PC-3 (cell line): Measurements from ENCODE around the gene EMILIN2. TPM values are rescaled to one million over a fixed set of nuclear protein-coding genes. Genes with fewer than 3 reads are reported as not detected.
A peak's percentile ranks its signal among the peaks of the same experiment; 100 is the strongest.

Experiments
- ATAC-seq: fragments of 200-7000 bp; cut with Tn5 transposase; 2 replicates; pipeline ENCODE4 v1.9.1; 2020; ENCODE audit warnings: mild to moderate bottlenecking, moderate library complexity
- BruUV-seq: library from RNA; stranded (reverse); fragments of 400-500 nt; replicated peaks from 2 replicates; lab custom pipeline; 2021; lab: Mats Ljungman, UMichigan
- CTCF ChIA-PET: fragments of 300-600 bp; sonication (Branson Sonifier 250); formaldehyde crosslinking; loops from one replicate; lab custom pipeline; 2022; ENCODE audit warnings: antibody characterized with exemption; lab: Charles Lee
- POLR2A ChIA-PET: fragments of 300-600 bp; sonication (Branson Sonifier 250); formaldehyde crosslinking; loops from one replicate; lab custom pipeline; 2022; ENCODE audit warnings: antibody characterized with exemption; ENCODE audit not compliant: unreplicated experiment; lab: Charles Lee
- DNase-seq: peaks from one replicate; pipeline ENCODE4 v3.0.0-alpha.2; 2015
- H2AFZ ChIP-seq: fragments of 300-600 bp; sonication (generic); 2 replicates; pipeline ENCODE4 v1.6.0; 2016; ENCODE audit warnings: antibody characterized with exemption, low read length
- H3F3A ChIP-seq: fragments of 300-600 bp; sonication (generic); one replicate; pipeline ENCODE4 v1.6.0; 2017; ENCODE audit warnings: antibody characterized with exemption, low read length, control low read depth, mild to moderate bottlenecking; ENCODE audit not compliant: unreplicated experiment
- H3K27ac ChIP-seq: fragments of 300-600 bp; sonication (generic); 2 replicates; pipeline ENCODE4 v1.5.1; 2016; ENCODE audit warnings: mild to moderate bottlenecking, low read length
- H3K27me3 ChIP-seq: fragments of 300-600 bp; sonication (generic); 2 replicates; pipeline ENCODE4 v1.6.1; 2016; ENCODE audit warnings: low read length, mixed read lengths
- H3K36me3 ChIP-seq: fragments of 300-600 bp; sonication (generic); 2 replicates; pipeline ENCODE4 v1.6.1; 2016; ENCODE audit warnings: low read depth, mixed run types, low read length, mixed read lengths
- H3K4me1 ChIP-seq: fragments of 300-600 bp; sonication (generic); 2 replicates; pipeline ENCODE4 v1.5.1; 2016; ENCODE audit warnings: low read length; ENCODE audit not compliant: insufficient read depth
- H3K4me2 ChIP-seq: fragments of 300-600 bp; sonication (generic); 2 replicates; pipeline ENCODE4 v1.6.0; 2016; ENCODE audit warnings: low read length
- H3K4me3 ChIP-seq: fragments of 300-600 bp; sonication (generic); 2 replicates; pipeline ENCODE4 v1.5.1; 2016; ENCODE audit warnings: mild to moderate bottlenecking, low read length, mixed read lengths
- H3K79me2 ChIP-seq: fragments of 300-600 bp; sonication (generic); 2 replicates; pipeline ENCODE4 v1.6.1; 2017; ENCODE audit warnings: low read length, mixed read lengths
- H3K9ac ChIP-seq: fragments of 300-600 bp; sonication (generic); 2 replicates; pipeline ENCODE4 v1.6.0; 2016; ENCODE audit warnings: mild to moderate bottlenecking, low read length
- H3K9me2 ChIP-seq: fragments of 300-600 bp; sonication (generic); replicated peaks from 2 replicates; pipeline ENCODE4 v1.6.1; 2016; ENCODE audit warnings: mixed run types, low read length, mixed read lengths
- H3K9me3 ChIP-seq: fragments of 300-600 bp; sonication (generic); 2 replicates; pipeline ENCODE4 v1.6.1; 2016; ENCODE audit warnings: low read length, mixed read lengths
- H4K20me1 ChIP-seq: fragments of 300-600 bp; sonication (generic); 2 replicates; pipeline ENCODE4 v1.6.1; 2016; ENCODE audit warnings: low read length, mixed read lengths
- EZH2 ChIP-seq: fragments of 300-600 bp; sonication (generic); IDR thresholded peaks from one replicate; pipeline ENCODE4 v1.6.1; 2017; ENCODE audit warnings: antibody characterized with exemption, mild to moderate bottlenecking, low read length; ENCODE audit not compliant: unreplicated experiment
- EZH2phosphoT487 ChIP-seq: fragments of 300-600 bp; sonication (generic); IDR thresholded peaks from 2 replicates; pipeline ENCODE4 v1.6.1; 2018; ENCODE audit warnings: mild to moderate bottlenecking, antibody characterized with exemption, low read length, borderline replicate concordance
- intact Hi-C: fragments of 100-400 bp; cut with micrococcal nuclease; formaldehyde crosslinking; loops from 2 replicates; pipeline ENCODE4 v1.9.0; 2023
- total RNA-seq: library from RNA; depleted of rRNA; stranded (reverse); fragments of >200 nt; gene quantifications from 2 replicates; pipeline ENCODE4 v1.2.3, GENCODE V29; 2014
- TF ChIP-seq, protein P1 (sequence below): fragments of 300-600 bp; sonication (generic); conservative IDR thresholded peaks from 2 replicates; pipeline ENCODE4 v1.5.1; 2017; ENCODE audit warnings: antibody characterized with exemption, low read depth, mild to moderate bottlenecking, low read length

The EMILIN2 gene
- total RNA-seq, 1 experiment from 2014 or later = 17.1 TPM

DNA sequence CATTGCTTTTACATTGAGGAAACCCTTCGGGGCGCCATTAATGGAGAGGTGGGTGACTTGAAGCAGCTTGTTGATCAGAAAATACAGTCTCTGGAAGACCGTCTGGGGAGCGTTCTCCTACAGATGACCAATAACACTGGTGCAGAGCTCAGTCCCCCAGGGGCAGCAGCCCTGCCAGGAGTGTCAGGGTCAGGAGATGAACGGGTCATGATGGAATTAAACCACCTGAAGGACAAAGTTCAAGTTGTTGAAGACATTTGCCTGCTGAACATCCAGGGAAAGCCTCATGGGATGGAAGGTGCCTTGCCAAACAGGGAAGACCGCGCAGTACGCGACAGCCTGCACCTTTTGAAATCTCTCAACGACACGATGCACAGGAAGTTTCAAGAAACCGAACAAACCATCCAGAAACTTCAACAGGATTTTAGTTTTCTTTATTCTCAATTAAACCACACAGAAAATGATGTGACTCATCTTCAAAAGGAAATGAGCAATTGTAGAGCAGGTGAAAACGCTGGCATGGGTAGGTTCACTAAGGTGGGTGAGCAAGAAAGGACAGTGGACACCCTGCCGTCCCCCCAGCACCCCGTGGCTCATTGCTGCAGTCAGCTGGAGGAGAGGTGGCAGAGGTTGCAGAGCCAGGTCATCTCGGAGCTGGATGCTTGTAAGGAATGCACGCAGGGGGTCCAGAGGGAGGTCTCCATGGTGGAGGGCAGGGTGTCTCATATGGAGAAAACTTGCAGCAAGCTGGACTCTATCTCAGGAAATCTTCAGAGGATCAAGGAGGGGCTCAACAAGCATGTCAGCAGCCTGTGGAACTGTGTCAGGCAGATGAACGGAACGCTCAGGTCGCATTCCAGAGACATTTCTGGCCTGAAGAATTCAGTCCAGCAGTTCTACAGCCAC, 45.0 kb downstream of the EMILIN2 start:
- Histone ChIP-seq H3K36me3 (no peaks in the 10 kb centered on the region), H3F3A (no peaks in the 10 kb centered on the region), H2AFZ (no peak overlapping the region), H3K4me2 (no peak overlapping the region), H4K20me1 (no peaks in the 10 kb centered on the region), H3K9me3 (no peaks in the 10 kb centered on the region), H3K9ac (no peak overlapping the region), H3K27ac (no peak overlapping the region), H3K79me2 (no peaks in the 10 kb centered on the region), H3K9me2 (no peaks in the 10 kb centered on the region), H3K4me3 (no peak overlapping the region), H3K4me1 (peaks cover 9% of the 10 kb centered on the region), H3K27me3 (peaks cover 4% of the 10 kb centered on the region; the same call in 1 of the 2 replicates)
- no TSS peak for BruUV-seq
- peak; percentile 60 for ATAC-seq
- ChIA-PET POLR2A (interaction anchor here (0.6 kb wide), 1 partner anchor 275 kb away, joined by 4 read pairs; no protein-coding TSS in a partner anchor), CTCF (no interaction called here)
- no peak for TF ChIP-seq EZH2phosphoT487
- TF ChIP-seq EZH2 = no peak
- TF ChIP-seq, protein P1, sequence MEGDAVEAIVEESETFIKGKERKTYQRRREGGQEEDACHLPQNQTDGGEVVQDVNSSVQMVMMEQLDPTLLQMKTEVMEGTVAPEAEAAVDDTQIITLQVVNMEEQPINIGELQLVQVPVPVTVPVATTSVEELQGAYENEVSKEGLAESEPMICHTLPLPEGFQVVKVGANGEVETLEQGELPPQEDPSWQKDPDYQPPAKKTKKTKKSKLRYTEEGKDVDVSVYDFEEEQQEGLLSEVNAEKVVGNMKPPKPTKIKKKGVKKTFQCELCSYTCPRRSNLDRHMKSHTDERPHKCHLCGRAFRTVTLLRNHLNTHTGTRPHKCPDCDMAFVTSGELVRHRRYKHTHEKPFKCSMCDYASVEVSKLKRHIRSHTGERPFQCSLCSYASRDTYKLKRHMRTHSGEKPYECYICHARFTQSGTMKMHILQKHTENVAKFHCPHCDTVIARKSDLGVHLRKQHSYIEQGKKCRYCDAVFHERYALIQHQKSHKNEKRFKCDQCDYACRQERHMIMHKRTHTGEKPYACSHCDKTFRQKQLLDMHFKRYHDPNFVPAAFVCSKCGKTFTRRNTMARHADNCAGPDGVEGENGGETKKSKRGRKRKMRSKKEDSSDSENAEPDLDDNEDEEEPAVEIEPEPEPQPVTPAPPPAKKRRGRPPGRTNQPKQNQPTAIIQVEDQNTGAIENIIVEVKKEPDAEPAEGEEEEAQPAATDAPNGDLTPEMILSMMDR = no peak
- peak; percentile 7 for DNase-seq
- intact Hi-C loops = no loop called here

DNA sequence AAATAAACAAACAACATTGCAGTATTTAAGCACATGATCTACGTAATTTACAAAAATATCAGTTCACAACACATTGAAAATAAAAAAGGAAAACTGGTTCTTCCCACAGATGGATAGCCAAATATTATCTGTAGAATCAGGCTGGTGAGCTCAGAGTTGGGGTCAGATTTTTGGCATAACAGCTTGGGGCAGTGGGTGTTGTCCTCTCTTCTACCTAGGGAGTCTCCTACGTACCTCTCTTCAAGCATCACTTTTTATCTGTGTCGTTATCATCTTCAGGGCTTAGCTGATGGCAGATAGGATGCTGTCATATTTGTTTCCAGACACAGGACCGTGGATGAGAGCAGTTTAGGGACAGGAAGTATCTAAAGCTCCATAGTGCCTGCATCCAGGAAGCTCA, 46.2 kb downstream of the EMILIN2 start:
- Histone ChIP-seq H3K79me2 (no peaks in the 10 kb centered on the region), H3K4me2 (no peak overlapping the region), H3F3A (no peaks in the 10 kb centered on the region), H3K9me2 (no peaks in the 10 kb centered on the region), H3K27me3 (no peaks in the 10 kb centered on the region), H3K36me3 (no peaks in the 10 kb centered on the region), H3K4me1 (peaks cover 16% of the 10 kb centered on the region), H3K9ac (no peak overlapping the region), H3K4me3 (no peak overlapping the region), H2AFZ (no peak overlapping the region), H3K27ac (no peak overlapping the region), H4K20me1 (no peaks in the 10 kb centered on the region), H3K9me3 (no peaks in the 10 kb centered on the region)
- TF ChIP-seq EZH2 = no peak
- no peak for TF ChIP-seq EZH2phosphoT487
- TF ChIP-seq, protein P1 = no peak
- DNase-seq (no peak), ATAC-seq (no peak)
- intact Hi-C loops = no loop called here
- ChIA-PET POLR2A (no interaction called here), CTCF (no interaction called here)
- BruUV-seq = no TSS peak

DNA sequence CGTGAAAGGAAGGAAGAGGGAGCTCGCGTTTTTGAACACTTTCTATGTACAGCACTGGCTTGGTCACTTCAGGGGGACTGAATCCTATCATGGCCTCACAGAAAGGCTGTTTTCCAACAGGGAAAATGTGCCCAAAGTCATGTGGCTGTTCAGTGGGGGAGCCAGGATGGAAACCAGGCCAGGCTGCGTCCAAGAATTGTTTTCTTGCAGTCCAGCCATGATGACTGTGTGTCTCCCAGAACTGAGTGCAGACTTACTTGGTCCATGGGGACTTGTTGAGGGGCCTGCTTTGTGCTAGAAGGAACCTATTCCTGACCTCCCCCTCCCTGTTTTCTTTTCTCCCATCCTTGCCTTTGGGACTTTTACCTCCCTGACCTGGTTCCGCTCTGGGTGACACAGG, 46.9 kb downstream of the EMILIN2 start:
- H3K36me3 ChIP-seq = no peaks in the 10 kb centered on the region
- H3K27me3 ChIP-seq = no peaks in the 10 kb centered on the region
- DNase-seq (no peak), ATAC-seq (no peak)
- H3K4me3 ChIP-seq = no peak overlapping the region
- TF ChIP-seq EZH2phosphoT487 = no peak
- TF ChIP-seq EZH2 = no peak
- TF ChIP-seq, protein P1 = no peak
- ChIA-PET CTCF (no interaction called here), POLR2A (no interaction called here)
- H3K79me2 ChIP-seq = no peaks in the 10 kb centered on the region
- no peak overlapping the region for H2AFZ ChIP-seq
- H4K20me1 ChIP-seq = no peaks in the 10 kb centered on the region
- H3K4me1 ChIP-seq = peaks cover 21% of the 10 kb centered on the region
- H3K27ac ChIP-seq = no peak overlapping the region
- H3F3A ChIP-seq = no peaks in the 10 kb centered on the region
- intact Hi-C loops = no loop called here
- H3K4me2 ChIP-seq = no peak overlapping the region
- no TSS peak for BruUV-seq
- H3K9me2 ChIP-seq = no peaks in the 10 kb centered on the region
- H3K9me3 ChIP-seq = no peaks in the 10 kb centered on the region
- H3K9ac ChIP-seq = no peak overlapping the region
